GM12801 (cell line): ENCODE results near the gene LRRC32.

ENCODE experiments used
- TF ChIP-seq, protein P1 (sequence below): IDR thresholded peaks from one replicate; pipeline ENCODE4 v1.5.1; 2011; ENCODE audit warnings: control low read depth; ENCODE audit not compliant: insufficient read length; ENCODE audit errors: extremely low read depth

Gene LRRC32

DNA sequence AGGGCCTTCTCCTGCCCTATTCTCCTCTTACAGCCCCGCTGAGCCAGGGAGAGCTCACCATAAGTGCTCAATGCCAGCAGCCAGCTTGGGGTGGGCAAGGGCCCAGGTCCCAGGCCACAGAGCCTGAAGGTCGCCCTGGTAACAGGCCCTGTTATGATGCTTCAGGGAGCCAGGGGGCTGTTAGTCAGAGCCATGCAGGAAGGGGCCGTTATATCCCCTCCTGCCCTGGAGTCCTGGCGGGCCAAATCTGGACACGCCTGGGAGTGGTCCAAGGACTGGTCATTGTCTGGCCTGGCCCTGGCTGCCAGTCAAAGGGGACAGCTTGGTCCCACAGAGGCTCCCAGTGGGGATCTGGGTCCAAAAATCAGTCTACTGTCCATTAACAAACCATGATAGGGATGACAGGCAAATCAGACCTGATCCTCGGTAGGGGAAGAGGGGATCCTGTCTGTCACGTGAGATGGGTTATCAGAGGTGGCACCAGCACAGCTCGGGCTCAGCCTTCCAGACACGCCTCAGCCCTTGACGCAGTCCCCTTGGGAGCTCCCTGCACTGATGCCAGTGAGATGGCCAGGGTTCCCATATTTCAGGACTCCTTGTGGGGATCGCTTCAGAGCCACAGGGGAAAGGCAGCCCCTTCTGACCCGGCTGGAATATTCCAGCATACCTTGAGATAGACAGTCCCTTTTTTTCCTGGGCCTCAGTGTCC, 55.9 kb downstream of the LRRC32 start:
- TF ChIP-seq, protein P1, sequence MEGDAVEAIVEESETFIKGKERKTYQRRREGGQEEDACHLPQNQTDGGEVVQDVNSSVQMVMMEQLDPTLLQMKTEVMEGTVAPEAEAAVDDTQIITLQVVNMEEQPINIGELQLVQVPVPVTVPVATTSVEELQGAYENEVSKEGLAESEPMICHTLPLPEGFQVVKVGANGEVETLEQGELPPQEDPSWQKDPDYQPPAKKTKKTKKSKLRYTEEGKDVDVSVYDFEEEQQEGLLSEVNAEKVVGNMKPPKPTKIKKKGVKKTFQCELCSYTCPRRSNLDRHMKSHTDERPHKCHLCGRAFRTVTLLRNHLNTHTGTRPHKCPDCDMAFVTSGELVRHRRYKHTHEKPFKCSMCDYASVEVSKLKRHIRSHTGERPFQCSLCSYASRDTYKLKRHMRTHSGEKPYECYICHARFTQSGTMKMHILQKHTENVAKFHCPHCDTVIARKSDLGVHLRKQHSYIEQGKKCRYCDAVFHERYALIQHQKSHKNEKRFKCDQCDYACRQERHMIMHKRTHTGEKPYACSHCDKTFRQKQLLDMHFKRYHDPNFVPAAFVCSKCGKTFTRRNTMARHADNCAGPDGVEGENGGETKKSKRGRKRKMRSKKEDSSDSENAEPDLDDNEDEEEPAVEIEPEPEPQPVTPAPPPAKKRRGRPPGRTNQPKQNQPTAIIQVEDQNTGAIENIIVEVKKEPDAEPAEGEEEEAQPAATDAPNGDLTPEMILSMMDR = no peak

DNA sequence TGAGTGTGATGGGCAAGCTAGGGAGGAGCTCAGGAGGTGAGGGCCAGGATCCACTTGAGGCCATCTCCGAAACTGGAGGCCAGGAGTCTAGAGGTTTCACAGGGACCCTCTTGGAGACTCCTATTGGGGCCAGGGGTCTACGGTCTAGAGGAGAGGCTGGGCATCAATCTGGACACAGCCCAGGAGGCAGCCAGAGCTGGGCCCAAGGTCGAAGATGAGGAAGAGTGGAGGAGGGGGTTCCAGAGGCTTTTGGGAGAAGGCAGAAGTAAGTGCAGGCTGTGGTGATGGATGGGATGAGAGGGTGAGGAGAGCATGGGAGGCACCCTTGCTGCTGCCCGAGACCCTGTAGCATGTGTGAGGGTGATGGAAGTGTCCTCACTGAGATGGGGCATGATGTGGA, 56.6 kb downstream of the LRRC32 start:
- TF ChIP-seq, protein P1 = no peak

DNA sequence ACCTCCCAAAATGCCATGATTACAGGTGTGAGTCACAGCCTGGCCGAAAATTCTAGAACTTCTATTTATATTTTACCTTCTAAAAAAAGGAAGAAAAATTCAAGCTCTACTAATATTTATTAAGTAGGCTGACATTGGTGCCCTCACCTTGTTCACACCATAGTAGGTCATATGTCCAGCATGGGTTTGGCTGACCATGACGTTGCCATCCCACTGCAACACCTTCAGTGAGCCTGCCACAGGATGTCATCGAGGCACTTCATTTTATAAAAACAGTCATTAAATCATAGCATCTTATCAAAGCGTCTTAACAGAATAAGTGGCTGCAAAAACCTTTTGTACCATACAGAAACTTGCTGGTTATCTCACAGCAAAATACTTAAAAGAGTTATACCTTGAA, 58.3 kb downstream of the LRRC32 start:
- TF ChIP-seq, protein P1 = no peak

DNA sequence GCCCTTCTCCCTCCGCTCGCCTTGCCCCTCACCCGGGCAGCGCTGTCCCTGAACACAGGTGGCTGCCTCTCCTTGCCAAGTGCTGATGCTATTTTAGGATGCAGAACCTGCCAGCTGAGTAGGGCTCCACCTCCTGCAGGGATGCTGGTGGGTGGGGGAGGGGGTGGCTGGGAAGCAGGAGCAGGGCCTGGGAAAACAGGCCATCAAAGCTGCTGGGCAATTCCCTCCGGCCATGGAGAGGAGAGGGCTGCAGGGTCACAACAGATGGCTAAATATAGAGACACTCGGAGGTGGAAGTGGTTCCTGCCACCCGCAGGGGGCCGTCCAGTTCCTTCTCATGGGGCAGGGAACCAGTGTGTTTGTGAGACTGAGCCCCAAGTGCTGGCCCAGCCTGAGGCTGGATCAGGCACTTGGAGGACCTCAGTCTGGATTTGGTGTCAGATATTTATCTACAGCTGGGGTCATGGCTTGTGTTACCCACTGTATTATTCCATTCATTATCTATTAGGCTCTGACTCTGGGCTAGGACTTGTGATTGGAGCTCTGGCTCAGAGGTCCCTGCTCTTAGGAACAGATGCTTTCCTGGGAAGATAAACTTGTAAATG, 59.6 kb downstream of the LRRC32 start:
- TF ChIP-seq, protein P1 = no peak

DNA sequence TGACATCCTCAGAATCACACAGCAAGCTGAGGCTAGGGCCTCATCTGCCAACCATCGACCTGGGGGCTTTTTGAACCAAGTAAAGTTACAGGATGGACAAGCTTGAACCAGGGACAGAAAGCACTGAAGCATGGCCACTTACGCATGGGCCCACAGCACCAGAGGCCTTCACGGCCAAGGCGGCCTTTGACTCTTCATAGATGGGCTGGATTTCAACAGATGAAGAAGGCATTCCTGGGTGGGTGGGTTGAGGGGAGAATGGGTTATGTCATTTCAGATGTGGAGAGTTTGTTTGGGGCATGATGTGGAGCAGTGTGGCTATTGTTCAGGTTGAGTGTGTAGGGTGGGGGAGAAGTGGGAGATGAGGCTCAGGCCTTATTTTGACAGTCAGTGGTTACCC, 60.2 kb downstream of the LRRC32 start:
- TF ChIP-seq, protein P1 = no peak

DNA sequence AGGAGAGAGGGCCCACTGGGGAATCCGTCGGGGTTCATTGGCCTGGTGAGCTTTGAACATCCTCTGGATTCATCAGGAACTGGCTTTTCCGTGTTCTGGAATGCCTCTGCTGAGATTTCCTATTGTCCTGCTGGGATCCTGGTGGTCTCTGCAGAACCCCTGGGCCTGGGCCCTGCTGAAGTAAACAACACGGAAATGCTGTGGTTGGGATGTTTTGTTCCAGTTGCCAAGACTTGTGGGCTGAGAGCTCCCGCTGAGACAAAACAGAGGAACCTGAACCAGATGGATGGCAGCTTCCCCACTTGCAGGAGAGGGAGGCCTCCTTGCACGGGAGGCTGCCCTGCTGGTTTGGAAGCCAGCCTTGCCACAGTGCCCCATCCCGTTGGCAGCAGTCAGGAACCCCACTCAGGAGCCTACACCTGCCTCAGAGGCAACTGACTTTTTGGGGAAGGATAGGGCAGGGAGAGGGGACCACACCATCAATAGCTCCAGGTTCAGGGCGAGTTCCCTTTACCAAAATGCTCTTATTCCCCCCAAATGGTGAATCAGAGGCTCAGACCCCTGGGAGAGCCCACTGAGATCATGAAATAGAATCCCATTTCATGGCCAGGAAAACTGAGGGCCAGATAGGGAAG, 60.7 kb downstream of the LRRC32 start:
- TF ChIP-seq, protein P1 = no peak
